GM23338 (cell line): ENCODE data around the gene HIVEP3. TPM values are rescaled to one million over a fixed set of nuclear protein-coding genes. Genes with fewer than 3 reads are reported as not detected.

ENCODE experiments used
- ATAC-seq: fragments of 200-7000 bp; cut with Tn5 transposase; 3 replicates; pipeline ENCODE4 v1.9.1; 2020
- DNase-seq: peaks from one replicate; pipeline ENCODE4 v3.0.0-alpha.2; 2015; ENCODE audit warnings: low spot score
- H2AFZ ChIP-seq: fragments of 200-600 bp; sonication (generic); 2 replicates; pipeline ENCODE4 v1.8.0; 2016; ENCODE audit warnings: antibody characterized with exemption, mild to moderate bottlenecking, moderate library complexity
- H3F3A ChIP-seq: fragments of 200-600 bp; sonication (generic); replicated peaks from 2 replicates; pipeline ENCODE4 v1.8.0; 2017; ENCODE audit warnings: antibody characterized with exemption, mixed run types, low read depth
- H3K27ac ChIP-seq: fragments of 200-600 bp; sonication (generic); 2 replicates; pipeline ENCODE4 v1.6.1; 2016; ENCODE audit warnings: low read depth
- H3K27me3 ChIP-seq: fragments of 200-600 bp; sonication (generic); 2 replicates; pipeline ENCODE4 v1.8.0; 2016; ENCODE audit warnings: mild to moderate bottlenecking, mixed run types, moderate library complexity; ENCODE audit not compliant: insufficient read depth
- H3K36me3 ChIP-seq: fragments of 200-600 bp; sonication (generic); 2 replicates; pipeline ENCODE4 v1.8.0; 2016; ENCODE audit warnings: mild to moderate bottlenecking; ENCODE audit not compliant: insufficient read depth
- H3K4me1 ChIP-seq: fragments of 200-600 bp; sonication (generic); 2 replicates; pipeline ENCODE4 v1.8.0; 2016; ENCODE audit warnings: mild to moderate bottlenecking, moderate library complexity; ENCODE audit not compliant: insufficient read depth
- H3K4me2 ChIP-seq: fragments of 200-600 bp; sonication (generic); 2 replicates; pipeline ENCODE4 v1.7.1; 2017; ENCODE audit warnings: mixed run types
- H3K4me3 ChIP-seq: fragments of 200-600 bp; sonication (generic); 2 replicates; pipeline ENCODE4 v1.6.1; 2016; ENCODE audit warnings: mixed run types
- H3K79me2 ChIP-seq: fragments of 200-600 bp; sonication (generic); replicated peaks from 2 replicates; pipeline ENCODE4 v1.8.0; 2017; ENCODE audit warnings: mild to moderate bottlenecking; ENCODE audit not compliant: insufficient read depth
- H3K9me2 ChIP-seq: fragments of 200-600 bp; sonication (generic); 2 replicates; pipeline ENCODE4 v1.8.0; 2017; ENCODE audit not compliant: insufficient read depth
- H4K20me1 ChIP-seq: fragments of 200-600 bp; sonication (generic); replicated peaks from 2 replicates; pipeline ENCODE4 v1.8.0; 2017; ENCODE audit warnings: mild to moderate bottlenecking; ENCODE audit not compliant: insufficient read depth
- H3K27ac Mint-ChIP-seq: 2 replicates; pipeline ENCODE4 v1.8.0; 2020; ENCODE audit warnings: inconsistent platforms, mild to moderate bottlenecking, moderate library complexity, mixed read lengths
- H3K27me3 Mint-ChIP-seq: 3 replicates; pipeline ENCODE4 v1.8.0; 2022; ENCODE audit warnings: low read depth, mild to moderate bottlenecking, moderate library complexity, mixed read lengths, inconsistent platforms; ENCODE audit not compliant: insufficient read depth, poor library complexity
- H3K36me3 Mint-ChIP-seq: 3 replicates; pipeline ENCODE4 v1.8.0; 2021; ENCODE audit warnings: low read depth, mild to moderate bottlenecking, inconsistent platforms, moderate library complexity, mixed read lengths
- H3K4me1 Mint-ChIP-seq: 3 replicates; pipeline ENCODE4 v1.8.0; 2020; ENCODE audit warnings: mild to moderate bottlenecking, inconsistent platforms, mixed read lengths
- H3K4me3 Mint-ChIP-seq: 3 replicates; pipeline ENCODE4 v1.8.0; 2021; ENCODE audit warnings: moderate library complexity, mild to moderate bottlenecking, inconsistent platforms, mixed read lengths
- H3K9me3 Mint-ChIP-seq: 3 replicates; pipeline ENCODE4 v1.8.0; 2020; ENCODE audit warnings: moderate library complexity, mild to moderate bottlenecking, inconsistent platforms, mixed read lengths
- CTCF ChIP-seq, 2 experiments: fragments of 200-600 bp in 1 of 2; sonication (generic) in 1 of 2; conservative IDR thresholded peaks; 2 replicates each; pipeline versions ENCODE4 v1.5.1 to v1.6.1; 2016 to 2017; ENCODE audit warnings: antibody characterized with exemption in 2 of 2, low read depth in 2 of 2, mild to moderate bottlenecking in 2 of 2, moderate library complexity in 1 of 2
- EZH2 ChIP-seq: fragments of 200-600 bp; sonication (generic); IDR thresholded peaks from one replicate; pipeline ENCODE4 v1.8.0; 2017; ENCODE audit warnings: antibody characterized with exemption, mild to moderate bottlenecking, low read depth; ENCODE audit not compliant: unreplicated experiment
- POLR2AphosphoS5 ChIP-seq: IDR thresholded peaks from 2 replicates; pipeline ENCODE4 v1.6.1; 2016; ENCODE audit warnings: antibody characterized with exemption, low read depth
- ZNF114 ChIP-seq: fragments of 250-450 bp; sonication (Bioruptor Pico); IDR thresholded peaks from 2 replicates; pipeline ENCODE4 v1.5.0; 2020; ENCODE audit warnings: mild to moderate bottlenecking, moderate library complexity
- ZNF462 ChIP-seq: fragments of 250-450 bp; sonication (Bioruptor Pico); IDR thresholded peaks from 2 replicates; pipeline ENCODE4 v1.5.0; 2020; ENCODE audit warnings: mild to moderate bottlenecking, moderate library complexity
- polyA plus RNA-seq: library from polyadenylated mRNA; unstranded; fragments of >200 nt; fragmentation: Nextera tagmentation; extraction: Ambion mirVana; gene quantifications from 2 replicates; pipeline ENCODE4 v1.2.1, GENCODE V29; 2016
- total RNA-seq: library from RNA; depleted of rRNA; stranded (reverse); fragments of >200 nt; shearing (Covaris generic); gene quantifications from 2 replicates; pipeline ENCODE4 v1.2.3, GENCODE V29; 2014

HIVEP3 gene
- total and polyA plus RNA-seq, 2 experiments from 2014 or later, result 0.14 to 0.24 TPM

GRCh38 chr1:41723786-41724185 lies 194.9 kb downstream of the HIVEP3 start:
- H3K4me2 ChIP-seq, result no peak overlapping the region
- H3F3A ChIP-seq, result no peaks in the 10 kb centered on the region
- no peaks in the 10 kb centered on the region for H3K79me2 ChIP-seq
- H3K27me3 ChIP-seq, result no peaks in the 10 kb centered on the region
- H3K4me3 Mint-ChIP-seq, result no peak overlapping the region
- no peaks in the 10 kb centered on the region for H3K36me3 Mint-ChIP-seq
- no peaks in the 10 kb centered on the region for H3K9me3 Mint-ChIP-seq
- no peaks in the 10 kb centered on the region for H3K4me1 ChIP-seq
- no peak for DNase-seq
- H3K27ac Mint-ChIP-seq, result no peak overlapping the region
- H3K27me3 Mint-ChIP-seq, result no peaks in the 10 kb centered on the region
- H3K4me3 ChIP-seq, result no peak overlapping the region
- TF ChIP-seq EZH2, result no peak
- TF ChIP-seq CTCF (conservative IDR thresholded peaks at IDR 0.05; ENCODE audit: low read depth in 2 of 2), result no peak
- no peak for TF ChIP-seq ZNF114
- no peak for TF ChIP-seq ZNF462
- no peak for TF ChIP-seq POLR2AphosphoS5
- no peak overlapping the region for H3K27ac ChIP-seq
- no peak for ATAC-seq
- no peaks in the 10 kb centered on the region for H3K36me3 ChIP-seq
- 0 out of 2 replicates have a peak, but pooled peaks cover 6% of the 10 kb centered on the region for H3K9me2 ChIP-seq
- H4K20me1 ChIP-seq, result no peaks in the 10 kb centered on the region
- H3K4me1 Mint-ChIP-seq, result no peaks in the 10 kb centered on the region
- no peak overlapping the region for H2AFZ ChIP-seq
